KMS-11 (cell line): Measurements from ENCODE around the gene CDCA5.

Source experiments
- H2AFZ ChIP-seq: fragments of 200-600 bp; sonication (generic); 2 replicates; pipeline ENCODE4 v1.6.1; 2016; ENCODE audit warnings: antibody characterized with exemption, mixed run types, low read depth
- H3K27ac ChIP-seq: fragments of 200-600 bp; sonication (generic); 2 replicates; pipeline ENCODE4 v1.6.1; 2016; ENCODE audit warnings: mild to moderate bottlenecking, mixed run types
- H3K27me3 ChIP-seq: fragments of 200-600 bp; sonication (generic); 2 replicates; pipeline ENCODE4 v1.6.1; 2017; ENCODE audit warnings: mild to moderate bottlenecking, low read depth, mixed run types, moderate library complexity; ENCODE audit not compliant: insufficient read depth
- H3K36me3 ChIP-seq: fragments of 200-600 bp; sonication (generic); 2 replicates; pipeline ENCODE4 v1.6.1; 2017; ENCODE audit warnings: mild to moderate bottlenecking, mixed run types; ENCODE audit not compliant: insufficient read depth
- H3K4me1 ChIP-seq: fragments of 200-600 bp; sonication (generic); 2 replicates; pipeline ENCODE4 v1.6.1; 2016; ENCODE audit warnings: mild to moderate bottlenecking, low read depth, mixed run types; ENCODE audit not compliant: poor library complexity, severe bottlenecking
- H3K4me2 ChIP-seq: fragments of 200-600 bp; sonication (generic); 2 replicates; pipeline ENCODE4 v1.7.0; 2016; ENCODE audit warnings: mild to moderate bottlenecking, mixed run types
- H3K4me3 ChIP-seq: fragments of 200-600 bp; sonication (generic); IDR thresholded peaks from 2 replicates; pipeline ENCODE4 v1.6.1; 2017; ENCODE audit warnings: low read depth, low read length, mixed read lengths; ENCODE audit not compliant: insufficient read depth
- H3K79me2 ChIP-seq: fragments of 200-600 bp; sonication (generic); 2 replicates; pipeline ENCODE4 v1.6.1; 2016; ENCODE audit warnings: low read depth, mixed run types; ENCODE audit not compliant: insufficient read depth
- H3K9ac ChIP-seq: fragments of 200-600 bp; sonication (generic); 2 replicates; pipeline ENCODE4 v1.6.1; 2016; ENCODE audit warnings: mild to moderate bottlenecking, mixed run types
- H4K20me1 ChIP-seq: fragments of 200-600 bp; sonication (generic); 2 replicates; pipeline ENCODE4 v1.6.1; 2016; ENCODE audit warnings: mild to moderate bottlenecking, mixed run types; ENCODE audit not compliant: insufficient read depth
- TF ChIP-seq, protein P1 (sequence below): fragments of 200-600 bp; sonication (generic); conservative IDR thresholded peaks from 2 replicates; pipeline ENCODE4 v1.6.1; 2017; ENCODE audit warnings: low read depth, mild to moderate bottlenecking, antibody characterized with exemption, low read length, moderate library complexity, mixed read lengths

CDCA5 gene

DNA sequence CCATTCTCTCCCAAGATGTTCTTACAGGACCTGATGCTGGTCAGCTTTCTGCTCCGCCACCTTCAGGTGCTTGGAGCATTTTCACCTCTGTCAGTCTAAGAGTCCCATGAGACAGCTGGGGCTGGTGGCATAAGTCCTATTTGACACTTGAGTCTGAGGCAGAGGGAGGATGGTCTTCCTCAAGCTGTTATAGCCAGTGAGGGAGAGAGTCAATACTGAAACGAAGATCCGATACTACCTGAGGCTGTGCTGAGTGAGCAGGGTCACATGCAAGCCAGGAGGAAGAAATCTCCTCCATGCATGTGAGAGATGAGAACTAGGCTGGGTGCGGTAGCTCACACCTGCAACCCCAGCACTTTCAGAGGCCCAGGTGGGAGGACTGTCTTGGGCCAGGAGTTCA lies 5.8 kb upstream of the CDCA5 start:
- H3K9ac ChIP-seq: peak overlapping the region; percentile 43; the same call in 1 of the 2 replicates
- H3K4me3 ChIP-seq: no peak overlapping the region
- H3K27ac ChIP-seq: peak overlapping the region; percentile 82
- no peaks in the 10 kb centered on the region for H3K36me3 ChIP-seq
- H3K4me1 ChIP-seq: peaks cover 91% of the 10 kb centered on the region
- H2AFZ ChIP-seq: no peak overlapping the region
- TF ChIP-seq, protein P1, sequence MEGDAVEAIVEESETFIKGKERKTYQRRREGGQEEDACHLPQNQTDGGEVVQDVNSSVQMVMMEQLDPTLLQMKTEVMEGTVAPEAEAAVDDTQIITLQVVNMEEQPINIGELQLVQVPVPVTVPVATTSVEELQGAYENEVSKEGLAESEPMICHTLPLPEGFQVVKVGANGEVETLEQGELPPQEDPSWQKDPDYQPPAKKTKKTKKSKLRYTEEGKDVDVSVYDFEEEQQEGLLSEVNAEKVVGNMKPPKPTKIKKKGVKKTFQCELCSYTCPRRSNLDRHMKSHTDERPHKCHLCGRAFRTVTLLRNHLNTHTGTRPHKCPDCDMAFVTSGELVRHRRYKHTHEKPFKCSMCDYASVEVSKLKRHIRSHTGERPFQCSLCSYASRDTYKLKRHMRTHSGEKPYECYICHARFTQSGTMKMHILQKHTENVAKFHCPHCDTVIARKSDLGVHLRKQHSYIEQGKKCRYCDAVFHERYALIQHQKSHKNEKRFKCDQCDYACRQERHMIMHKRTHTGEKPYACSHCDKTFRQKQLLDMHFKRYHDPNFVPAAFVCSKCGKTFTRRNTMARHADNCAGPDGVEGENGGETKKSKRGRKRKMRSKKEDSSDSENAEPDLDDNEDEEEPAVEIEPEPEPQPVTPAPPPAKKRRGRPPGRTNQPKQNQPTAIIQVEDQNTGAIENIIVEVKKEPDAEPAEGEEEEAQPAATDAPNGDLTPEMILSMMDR: no peak
- no peaks in the 10 kb centered on the region for H4K20me1 ChIP-seq
- peaks cover 12% of the 10 kb centered on the region; the same call in 1 of the 2 replicates for H3K79me2 ChIP-seq
- H3K27me3 ChIP-seq: no peaks in the 10 kb centered on the region
- peak overlapping the region; percentile 68 for H3K4me2 ChIP-seq

DNA sequence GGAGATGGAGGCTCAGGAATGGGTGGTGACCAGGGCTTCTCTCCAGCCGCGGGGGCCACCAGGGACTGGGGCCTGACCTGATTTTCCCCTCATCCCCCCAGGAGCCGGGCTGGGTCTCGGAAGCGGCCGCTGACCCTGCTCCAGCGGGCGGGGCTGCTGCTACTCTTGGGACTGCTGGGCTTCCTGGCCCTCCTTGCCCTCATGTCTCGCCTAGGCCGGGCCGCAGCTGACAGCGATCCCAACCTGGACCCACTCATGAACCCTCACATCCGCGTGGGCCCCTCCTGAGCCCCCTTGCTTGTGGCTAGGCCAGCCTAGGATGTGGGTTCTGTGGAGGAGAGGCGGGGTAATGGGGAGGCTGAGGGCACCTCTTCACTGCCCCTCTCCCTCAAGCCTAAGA lies 4.0 kb upstream of the CDCA5 start:
- Histone ChIP-seq H3K4me1 (peaks cover 78% of the 10 kb centered on the region), H4K20me1 (no peaks in the 10 kb centered on the region), H3K27me3 (no peaks in the 10 kb centered on the region), H2AFZ (no peak overlapping the region), H3K4me2 (peak overlapping the region; percentile 68), H3K79me2 (peaks cover 28% of the 10 kb centered on the region), H3K9ac (no peak overlapping the region), H3K36me3 (no peaks in the 10 kb centered on the region), H3K4me3 (no peak overlapping the region), H3K27ac (peak overlapping the region; percentile 82; the same call in 1 of the 2 replicates)
- TF ChIP-seq, protein P1: no peak

DNA sequence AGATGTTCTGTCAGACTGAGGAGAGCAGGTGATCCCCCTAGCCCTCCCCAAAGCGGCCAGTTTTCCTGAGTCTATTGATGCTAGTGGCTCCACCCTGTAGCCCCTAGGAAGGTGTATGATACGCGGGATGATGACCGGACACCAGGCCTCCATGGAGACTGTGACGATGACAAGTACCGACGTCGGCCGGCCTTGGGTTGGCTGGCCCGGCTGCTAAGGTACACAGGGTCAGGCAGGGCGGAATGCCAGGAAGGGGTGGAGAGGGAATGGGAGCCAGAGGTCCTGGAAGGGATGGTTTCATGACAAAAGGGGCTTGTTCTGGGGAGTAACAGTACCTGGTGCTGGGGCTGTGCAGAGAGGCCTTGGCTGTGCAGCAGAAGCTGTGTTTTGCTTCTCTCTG lies 3.4 kb upstream of the CDCA5 start:
- TF ChIP-seq, protein P1: no peak
- Histone ChIP-seq H4K20me1 (no peaks in the 10 kb centered on the region), H2AFZ (no peak overlapping the region), H3K9ac (no peak overlapping the region), H3K27me3 (no peaks in the 10 kb centered on the region), H3K4me3 (no peak overlapping the region), H3K79me2 (peaks cover 34% of the 10 kb centered on the region), H3K4me2 (no peak overlapping the region; the same call in 1 of the 2 replicates), H3K36me3 (no peaks in the 10 kb centered on the region), H3K4me1 (peaks cover 78% of the 10 kb centered on the region), H3K27ac (peak overlapping the region; percentile 82; the same call in 1 of the 2 replicates)

- Histone ChIP-seq H3K36me3 (no peaks in the 10 kb centered on the region), H3K79me2 (peaks cover 38% of the 10 kb centered on the region), H2AFZ (no peak overlapping the region), H3K4me3 (no peak overlapping the region), H3K27ac (peak overlapping the region; percentile 82; the same call in 1 of the 2 replicates), H4K20me1 (no peaks in the 10 kb centered on the region), H3K9ac (no peak overlapping the region), H3K27me3 (no peaks in the 10 kb centered on the region), H3K4me1 (peaks cover 78% of the 10 kb centered on the region), H3K4me2 (no peak overlapping the region)
- TF ChIP-seq, protein P1: no peak
These were observed 3.0 kb upstream of the CDCA5 start for GRCh38 chr11:65086809-65087208.
